K562 (cell line): ENCODE data around the gene CNOT10. TPM values are rescaled to one million over a fixed set of nuclear protein-coding genes. Genes with fewer than 3 reads are reported as not detected.

Experiments used
- ARNT ChIP-seq, 2 experiments: fragments of 450-650 bp; IDR thresholded peaks; 2 replicates each; pipeline ENCODE4 v1.6.1; 2016; ENCODE audit warnings: mild to moderate bottlenecking in 1 of 2
- BHLHE40 ChIP-seq: IDR thresholded peaks from 2 replicates; pipeline ENCODE4 v1.6.1; 2011; ENCODE audit warnings: low read length, improper control_type of control experiment
- CTBP1 ChIP-seq: fragments of 450-650 bp; IDR thresholded peaks from 2 replicates; pipeline ENCODE4 v1.6.1; 2016; ENCODE audit warnings: borderline replicate concordance
- FOXA1 ChIP-seq: fragments of 450-650 bp; IDR thresholded peaks from 2 replicates; pipeline ENCODE4 v1.6.1; 2016; ENCODE audit warnings: mild to moderate bottlenecking, borderline replicate concordance
- FOXA3 ChIP-seq, 2 experiments: fragments of 450-650 bp in 1 of 2; sonication (generic) in 1 of 2; formaldehyde crosslinking; IDR thresholded peaks in 1 of 2; conservative IDR thresholded peaks in 1 of 2; 2 replicates each; pipeline versions ENCODE4 v1.4.0 to v1.8.0; 2020 to 2022; ENCODE audit warnings: mild to moderate bottlenecking in 2 of 2, missing genetic modification reagents in 1 of 2
- FOXJ2 ChIP-seq: fragments of 200-800 bp; sonication (Bioruptor generic); IDR thresholded peaks from 2 replicates; pipeline ENCODE4 v1.6.1; 2016; ENCODE audit warnings: missing genetic modification characterization, missing compliant biosample characterization
- FOXM1 ChIP-seq, 2 experiments: fragments of 450-650 bp in 1 of 2; sonication (generic) in 1 of 2; formaldehyde crosslinking in 1 of 2; IDR thresholded peaks; 2 replicates each; pipeline versions ENCODE4 v1.6.1 to v1.9.0; 2017 to 2022; ENCODE audit warnings: low read depth in 2 of 2, mild to moderate bottlenecking in 2 of 2, missing genetic modification reagents in 1 of 2, moderate library complexity in 1 of 2
- KLF10 ChIP-seq: fragments of 250-450 bp; sonication (Bioruptor Pico); IDR thresholded peaks from 2 replicates; pipeline ENCODE4 v1.6.1; 2021; ENCODE audit warnings: matching md5 sums
- L3MBTL2 ChIP-seq: fragments of 450-650 bp; IDR thresholded peaks from 2 replicates; pipeline ENCODE4 v1.6.1; 2016; ENCODE audit warnings: mild to moderate bottlenecking, moderate library complexity
- MYBL2 ChIP-seq, 2 experiments: fragments of 450-650 bp in 1 of 2; sonication (generic) in 1 of 2; formaldehyde crosslinking in 1 of 2; IDR thresholded peaks; 2 replicates each; pipeline versions ENCODE4 v1.6.1 to v1.8.1; 2017 to 2022; ENCODE audit warnings: borderline replicate concordance in 1 of 2, inconsistent platforms in 1 of 2, low read depth in 1 of 2, mild to moderate bottlenecking in 1 of 2, missing genetic modification reagents in 1 of 2, moderate library complexity in 1 of 2
- NCOA1 ChIP-seq: fragments of 450-650 bp; IDR thresholded peaks from 2 replicates; pipeline ENCODE4 v1.6.1; 2016; ENCODE audit warnings: low read depth
- RBM17 ChIP-seq: fragments of 200-400 bp; formaldehyde crosslinking; IDR thresholded peaks from 2 replicates; pipeline ENCODE4 v1.6.1; 2017; ENCODE audit warnings: low read depth, mild to moderate bottlenecking, low read length, borderline replicate concordance
- SMARCA4 ChIP-seq: fragments of 450-650 bp; IDR thresholded peaks from 2 replicates; pipeline ENCODE4 v1.6.1; 2016
- SMARCE1 ChIP-seq: fragments of 450-650 bp; IDR thresholded peaks from 2 replicates; pipeline ENCODE4 v1.7.1; 2016; ENCODE audit warnings: mild to moderate bottlenecking
- YY1 ChIP-seq, 3 experiments: IDR thresholded peaks; 2 replicates each; pipeline ENCODE4 v1.6.1; 2011; ENCODE audit warnings: low read length in 2 of 3, mild to moderate bottlenecking in 2 of 3, moderate library complexity in 2 of 3, borderline replicate concordance in 1 of 3, control low read depth in 1 of 3, low read depth in 1 of 3; ENCODE audit not compliant: insufficient read depth in 3 of 3, insufficient replicate concordance in 2 of 3, control insufficient read depth in 1 of 3, insufficient read length in 1 of 3; ENCODE audit errors: extremely low read depth in 1 of 3
- ZNF121 ChIP-seq: sonication (generic); formaldehyde crosslinking; conservative IDR thresholded peaks from 2 replicates; pipeline ENCODE4 v1.8.0; 2022; ENCODE audit warnings: missing genetic modification reagents
- ZNF347 ChIP-seq: fragments of 450-650 bp; formaldehyde crosslinking; IDR thresholded peaks from 2 replicates; pipeline ENCODE4 v1.4.0; 2020; ENCODE audit warnings: low read depth, mild to moderate bottlenecking, moderate library complexity
- ZNF589 ChIP-seq: fragments of 200-800 bp; sonication (Bioruptor generic); IDR thresholded peaks from 2 replicates; pipeline ENCODE4 v1.6.1; 2016; ENCODE audit warnings: low read depth, missing genetic modification characterization, missing compliant biosample characterization
- ZNF644 ChIP-seq: fragments of 200-800 bp; sonication (Bioruptor generic); IDR thresholded peaks from 2 replicates; pipeline ENCODE4 v1.6.1; 2016; ENCODE audit warnings: low read depth, missing genetic modification characterization, missing compliant biosample characterization
- polyA plus RNA-seq, 8 experiments: library from polyadenylated mRNA; depleted of rRNA in 4 of 8; stranded (reverse) in 5 of 8; unstranded in 3 of 8; fragments of >200 nt; fragmentation: Nextera tagmentation in 2 of 8; fragmentation: Illumina TruSeq in 1 of 8; extraction: Ambion mirVana in 2 of 8; extraction: Trizol in 1 of 8; gene quantifications; 2 replicates each; pipeline versions ENCODE4 v1.2.1 to v1.2.3, GENCODE V29; 2011 to 2014; ENCODE audit warnings: inconsistent platforms in 1 of 8, missing spikeins in 1 of 8
- total RNA-seq, 7 experiments: library from RNA; depleted of rRNA in 6 of 7; stranded (reverse); fragments of >200 nt in 6 of 7; fragmentation: Illumina TruSeq in 2 of 7; extraction: Trizol in 2 of 7; gene quantifications; 2 replicates each; pipeline versions ENCODE4 v1.2.1 to v1.2.3, GENCODE V29; 2011 to 2021; ENCODE audit warnings: low replicate concordance in 1 of 7
- TF ChIP-seq, protein P1 (sequence below): fragments of 200-800 bp; sonication (Bioruptor generic); IDR thresholded peaks from 2 replicates; pipeline ENCODE4 v1.6.1; 2017; ENCODE audit warnings: missing genetic modification characterization, missing compliant biosample characterization
- TF ChIP-seq, protein P2 (sequence below): fragments of 450-650 bp; IDR thresholded peaks from 2 replicates; pipeline ENCODE4 v1.6.1; 2017; ENCODE audit warnings: antibody characterized with exemption, mild to moderate bottlenecking
- TF ChIP-seq, protein P3 (sequence below): sonication (generic); formaldehyde crosslinking; IDR thresholded peaks from 2 replicates; pipeline ENCODE4 v1.9.0; 2022; ENCODE audit warnings: mild to moderate bottlenecking, missing genetic modification reagents

Gene CNOT10
- total and polyA plus RNA-seq, 9 of the 15 experiments (the other 6 are each of a cell fraction or from before 2014, with no cell fraction given), result 35.7 to 114 (median 81.9) TPM

DNA sequence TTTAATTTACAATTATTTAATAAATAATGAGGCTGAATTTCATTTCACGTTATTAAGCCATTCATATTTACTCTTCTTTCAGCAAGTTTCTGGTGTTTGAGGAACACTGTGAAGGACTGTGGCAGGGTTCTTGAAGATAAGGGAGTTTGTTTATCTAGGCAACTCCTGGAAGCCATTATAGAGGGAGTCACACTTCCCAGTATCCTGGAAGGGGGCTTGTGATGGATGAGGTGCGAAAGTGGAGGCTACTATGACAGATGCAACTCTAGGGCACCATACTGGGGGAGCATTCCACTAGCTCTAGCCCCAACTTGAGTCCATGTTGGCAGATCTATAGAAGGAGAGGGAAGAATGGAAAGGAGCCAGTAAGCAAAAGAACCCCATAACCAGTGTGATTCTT is 14.4 kb downstream of the CNOT10 start (continued):
- TF ChIP-seq MYBL2 (IDR thresholded peaks at IDR 0.05; ENCODE audit: low read depth) (no peak), MYBL2 (CRISPR knock-in tag; IDR thresholded peaks at IDR 0.05; ENCODE audit: borderline replicate concordance) (no peak), FOXA1 (peak; percentile 54; the same call in 1 of the 2 replicates), SMARCA4 (peak; percentile 84), ZNF121 (CRISPR knock-in tag) (no peak), NCOA1 (peak; percentile 22; the same call in 1 of the 2 replicates), FOXA3 (CRISPR knock-in tag; conservative IDR thresholded peaks at IDR 0.05 in 1 of 2, IDR thresholded peaks at IDR 0.05 in 1 of 2) (peak in 1 of 2 experiments; percentile 98; a peak in 2 of 4 replicates), YY1 (IDR thresholded peaks at IDR 0.05; ENCODE audit: borderline replicate concordance in 1 of 3, control insufficient read depth in 1 of 3, extremely low read depth in 1 of 3, insufficient read depth in 3 of 3, insufficient read length in 1 of 3, insufficient replicate concordance in 2 of 3, low read depth in 1 of 3, low read length in 2 of 3) (peak in 1 of 3 experiments; percentile 79), KLF10 (no peak), FOXM1 (IDR thresholded peaks at IDR 0.05; ENCODE audit: low read depth) (peak; percentile 50; the same call in 1 of the 2 replicates), FOXM1 (CRISPR knock-in tag; IDR thresholded peaks at IDR 0.05; ENCODE audit: low read depth) (no peak), RBM17 (no peak), FOXJ2 (tag) (0 out of 2 replicates have a peak, but pooled peaks have one; percentile 28), ZNF644 (no peak), SMARCE1 (peak; percentile 80), ARNT (IDR thresholded peaks at IDR 0.05) (no peak), CTBP1 (peak; percentile 91), ZNF347 (CRISPR knock-in tag) (no peak), ZNF589 (CRISPR knock-in tag) (no peak), BHLHE40 (no peak), L3MBTL2 (peak; percentile 65; the same call in 1 of the 2 replicates)
- TF ChIP-seq, protein P1, sequence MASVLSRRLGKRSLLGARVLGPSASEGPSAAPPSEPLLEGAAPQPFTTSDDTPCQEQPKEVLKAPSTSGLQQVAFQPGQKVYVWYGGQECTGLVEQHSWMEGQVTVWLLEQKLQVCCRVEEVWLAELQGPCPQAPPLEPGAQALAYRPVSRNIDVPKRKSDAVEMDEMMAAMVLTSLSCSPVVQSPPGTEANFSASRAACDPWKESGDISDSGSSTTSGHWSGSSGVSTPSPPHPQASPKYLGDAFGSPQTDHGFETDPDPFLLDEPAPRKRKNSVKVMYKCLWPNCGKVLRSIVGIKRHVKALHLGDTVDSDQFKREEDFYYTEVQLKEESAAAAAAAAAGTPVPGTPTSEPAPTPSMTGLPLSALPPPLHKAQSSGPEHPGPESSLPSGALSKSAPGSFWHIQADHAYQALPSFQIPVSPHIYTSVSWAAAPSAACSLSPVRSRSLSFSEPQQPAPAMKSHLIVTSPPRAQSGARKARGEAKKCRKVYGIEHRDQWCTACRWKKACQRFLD, result no peak
- TF ChIP-seq, protein P2, sequence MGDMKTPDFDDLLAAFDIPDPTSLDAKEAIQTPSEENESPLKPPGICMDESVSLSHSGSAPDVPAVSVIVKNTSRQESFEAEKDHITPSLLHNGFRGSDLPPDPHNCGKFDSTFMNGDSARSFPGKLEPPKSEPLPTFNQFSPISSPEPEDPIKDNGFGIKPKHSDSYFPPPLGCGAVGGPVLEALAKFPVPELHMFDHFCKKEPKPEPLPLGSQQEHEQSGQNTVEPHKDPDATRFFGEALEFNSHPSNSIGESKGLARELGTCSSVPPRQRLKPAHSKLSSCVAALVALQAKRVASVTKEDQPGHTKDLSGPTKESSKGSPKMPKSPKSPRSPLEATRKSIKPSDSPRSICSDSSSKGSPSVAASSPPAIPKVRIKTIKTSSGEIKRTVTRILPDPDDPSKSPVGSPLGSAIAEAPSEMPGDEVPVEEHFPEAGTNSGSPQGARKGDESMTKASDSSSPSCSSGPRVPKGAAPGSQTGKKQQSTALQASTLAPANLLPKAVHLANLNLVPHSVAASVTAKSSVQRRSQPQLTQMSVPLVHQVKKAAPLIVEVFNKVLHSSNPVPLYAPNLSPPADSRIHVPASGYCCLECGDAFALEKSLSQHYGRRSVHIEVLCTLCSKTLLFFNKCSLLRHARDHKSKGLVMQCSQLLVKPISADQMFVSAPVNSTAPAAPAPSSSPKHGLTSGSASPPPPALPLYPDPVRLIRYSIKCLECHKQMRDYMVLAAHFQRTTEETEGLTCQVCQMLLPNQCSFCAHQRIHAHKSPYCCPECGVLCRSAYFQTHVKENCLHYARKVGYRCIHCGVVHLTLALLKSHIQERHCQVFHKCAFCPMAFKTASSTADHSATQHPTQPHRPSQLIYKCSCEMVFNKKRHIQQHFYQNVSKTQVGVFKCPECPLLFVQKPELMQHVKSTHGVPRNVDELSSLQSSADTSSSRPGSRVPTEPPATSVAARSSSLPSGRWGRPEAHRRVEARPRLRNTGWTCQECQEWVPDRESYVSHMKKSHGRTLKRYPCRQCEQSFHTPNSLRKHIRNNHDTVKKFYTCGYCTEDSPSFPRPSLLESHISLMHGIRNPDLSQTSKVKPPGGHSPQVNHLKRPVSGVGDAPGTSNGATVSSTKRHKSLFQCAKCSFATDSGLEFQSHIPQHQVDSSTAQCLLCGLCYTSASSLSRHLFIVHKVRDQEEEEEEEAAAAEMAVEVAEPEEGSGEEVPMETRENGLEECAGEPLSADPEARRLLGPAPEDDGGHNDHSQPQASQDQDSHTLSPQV, result peak; percentile 76
- TF ChIP-seq, protein P3, sequence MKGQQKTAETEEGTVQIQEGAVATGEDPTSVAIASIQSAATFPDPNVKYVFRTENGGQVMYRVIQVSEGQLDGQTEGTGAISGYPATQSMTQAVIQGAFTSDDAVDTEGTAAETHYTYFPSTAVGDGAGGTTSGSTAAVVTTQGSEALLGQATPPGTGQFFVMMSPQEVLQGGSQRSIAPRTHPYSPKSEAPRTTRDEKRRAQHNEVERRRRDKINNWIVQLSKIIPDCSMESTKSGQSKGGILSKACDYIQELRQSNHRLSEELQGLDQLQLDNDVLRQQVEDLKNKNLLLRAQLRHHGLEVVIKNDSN (CRISPR knock-in tag), result no peak
